ENCODE data around the gene TCP11X1.
"Not testable (repeated sequence)": the region's sequence is repeated elsewhere in the genome, so short reads cannot be mapped to it uniquely, and the experiment has no call there.

Gene TCP11X1

GRCh38 chrX:102214986-102215385 is at the start of gene TCP11X1:
Gene TCP11X1, plus strand, starts transcription at chrX:102215301.
- not testable (repeated sequence) for DNase-seq

- no peak for DNase-seq
Measured at GRCh38 chrX:102185967-102186720, 29.0 kb upstream of the TCP11X1 start.

GRCh38 chrX:102207940-102208339 is 7.2 kb upstream of the TCP11X1 start:
- DNase-seq, result not testable (repeated sequence)

- DNase-seq, result not testable (repeated sequence)
Measured at GRCh38 chrX:102216497-102216896, 1.4 kb downstream of the TCP11X1 start.

GRCh38 chrX:102235678-102236077 is 20.6 kb downstream of the TCP11X1 start:
- DNase-seq, result not testable (repeated sequence)

DNA sequence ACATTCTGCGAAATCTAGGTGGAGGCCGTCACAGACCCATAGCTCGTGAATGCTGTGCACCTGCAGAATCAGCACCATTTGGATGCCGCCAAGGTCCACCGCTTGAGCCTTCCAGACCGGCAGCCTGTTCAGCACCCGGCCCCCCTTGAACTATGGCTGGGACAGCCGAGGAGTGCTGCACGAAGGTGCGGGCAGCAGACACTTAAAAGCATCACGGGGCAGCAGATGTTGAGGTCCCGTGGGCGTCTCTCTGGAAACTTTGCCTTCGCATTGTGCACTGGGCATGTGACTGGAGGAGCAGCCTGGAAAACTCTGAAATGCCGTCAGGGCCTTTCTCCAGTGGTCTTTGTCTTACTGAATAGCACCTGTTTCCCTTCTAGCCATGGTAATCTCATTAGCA is 25.2 kb downstream of the TCP11X1 start:
- DNase-seq, result not testable (repeated sequence)

DNA sequence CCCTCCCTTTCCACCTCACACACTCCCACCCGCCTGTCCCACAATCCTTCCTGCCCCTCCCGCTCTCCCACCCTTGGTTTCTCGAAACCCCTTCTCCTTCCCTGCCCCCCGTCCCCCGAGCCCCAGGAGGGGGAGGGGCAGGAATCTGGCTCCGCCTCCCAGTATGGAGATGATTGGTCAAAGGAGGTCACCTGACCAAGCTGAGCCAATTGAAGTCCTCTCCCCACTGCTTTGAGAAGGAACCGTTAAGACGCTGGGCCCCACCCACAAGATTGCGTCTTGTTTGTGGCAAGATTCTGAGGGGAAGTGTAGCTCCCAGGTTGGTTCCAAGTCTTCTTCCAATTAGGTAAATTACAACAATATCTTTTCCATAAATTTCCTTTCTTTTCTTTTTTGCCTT is 31.8 kb downstream of the TCP11X1 start, which contains the start of gene NXF2:
NXF2 (plus strand) TSS at position 275 of the 400 bp plus-strand sequence. CDS start 59,912 bp downstream, outside the sequence.
- not testable (repeated sequence) for DNase-seq

DNA sequence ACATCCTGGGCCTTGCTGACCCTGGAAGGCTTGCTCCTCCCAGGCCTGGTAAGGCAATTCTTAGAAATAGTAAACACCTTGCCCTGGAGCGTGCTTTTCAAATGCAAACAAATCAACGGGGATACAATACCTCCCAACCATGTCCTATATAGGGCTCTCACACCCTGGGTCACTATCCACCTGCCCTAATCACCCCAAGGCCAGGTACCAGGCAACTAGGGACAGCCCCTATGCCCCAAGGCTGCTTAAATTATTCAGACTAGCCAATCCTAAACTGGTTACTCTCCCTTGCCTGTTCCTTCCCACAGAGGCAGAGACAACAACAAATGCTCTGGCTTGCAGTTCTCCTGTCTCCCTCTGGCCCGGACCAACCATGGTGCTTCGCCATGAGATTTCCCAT is 57.1 kb downstream of the TCP11X1 start:
- not testable (repeated sequence) for DNase-seq
